OCI-LY7 (cell line): ENCODE results near the gene SPATA16. TPM values are rescaled to one million over a fixed set of nuclear protein-coding genes. Genes with fewer than 3 reads are reported as not detected.

Experiments
- BruUV-seq: library from RNA; stranded (reverse); fragments of 400-500 nt; replicated peaks from 2 replicates; lab custom pipeline; 2021; lab: Mats Ljungman, UMichigan
- CTCF ChIA-PET: fragments of 300-600 bp; sonication (Branson Sonifier 250); formaldehyde crosslinking; loops from one replicate; lab custom pipeline; 2022; ENCODE audit warnings: antibody characterized with exemption; ENCODE audit not compliant: unreplicated experiment; lab: Charles Lee
- POLR2A ChIA-PET: fragments of 300-600 bp; sonication (Branson Sonifier 250); formaldehyde crosslinking; loops from one replicate; lab custom pipeline; 2022; ENCODE audit warnings: antibody characterized with exemption; lab: Charles Lee
- DNase-seq: peaks from one replicate; pipeline ENCODE4 v3.0.0-alpha.2; 2015; ENCODE audit warnings: low spot score
- H2AFZ ChIP-seq: fragments of 200-600 bp; sonication (generic), shearing (Covaris generic); 2 replicates; pipeline ENCODE4 v1.6.1; 2014; ENCODE audit warnings: mild to moderate bottlenecking, antibody characterized with exemption, low read length, moderate library complexity
- H3K27ac ChIP-seq: fragments of 200-600 bp; sonication (generic); 2 replicates; pipeline ENCODE4 v1.5.1; 2014; ENCODE audit warnings: mixed run types, low read depth, mild to moderate bottlenecking, moderate library complexity, low read length, inconsistent platforms; ENCODE audit not compliant: poor library complexity, severe bottlenecking
- H3K36me3 ChIP-seq: fragments of 200-600 bp; sonication (generic); 2 replicates; pipeline ENCODE4 v1.6.1; 2014; ENCODE audit warnings: mild to moderate bottlenecking, antibody characterized with exemption, low read length, moderate library complexity, mixed read lengths; ENCODE audit not compliant: insufficient read depth
- H3K4me1 ChIP-seq: fragments of 200-600 bp; sonication (generic); 2 replicates; pipeline ENCODE4 v1.5.1; 2014; ENCODE audit warnings: mild to moderate bottlenecking, low read length; ENCODE audit not compliant: insufficient read depth, poor library complexity, severe bottlenecking
- H3K4me2 ChIP-seq: fragments of 200-600 bp; sonication (generic); 2 replicates; pipeline ENCODE4 v1.6.1; 2014; ENCODE audit warnings: mild to moderate bottlenecking, low read length
- H3K4me3 ChIP-seq: fragments of 200-600 bp; sonication (generic); 2 replicates; pipeline ENCODE4 v1.5.1; 2014; ENCODE audit warnings: mild to moderate bottlenecking, low read depth, low read length; ENCODE audit not compliant: poor library complexity, severe bottlenecking
- H3K79me2 ChIP-seq: fragments of 200-600 bp; sonication (generic); 2 replicates; pipeline ENCODE4 v1.6.1; 2016; ENCODE audit warnings: low read depth, mild to moderate bottlenecking, low read length, moderate library complexity, mixed read lengths; ENCODE audit not compliant: insufficient read depth
- H3K9me2 ChIP-seq: fragments of 200-600 bp; sonication (generic); 2 replicates; pipeline ENCODE4 v1.6.1; 2016; ENCODE audit warnings: mild to moderate bottlenecking, low read length, mixed read lengths; ENCODE audit not compliant: insufficient read depth
- H3K9me3 ChIP-seq: fragments of 200-600 bp; sonication (generic); 2 replicates; pipeline ENCODE4 v1.6.1; 2014; ENCODE audit warnings: mild to moderate bottlenecking, mixed run types, low read length, mixed read lengths
- H4K20me1 ChIP-seq: fragments of 200-600 bp; sonication (generic); 2 replicates; pipeline ENCODE4 v1.6.1; 2014; ENCODE audit warnings: mild to moderate bottlenecking, antibody characterized with exemption, low read length, moderate library complexity, mixed read lengths; ENCODE audit not compliant: insufficient read depth
- EZH2phosphoT487 ChIP-seq: fragments of 200-600 bp; sonication (generic); IDR thresholded peaks from 2 replicates; pipeline ENCODE4 v1.6.1; 2018; ENCODE audit warnings: low read depth, borderline replicate concordance, mild to moderate bottlenecking, mixed run types, antibody characterized with exemption, low read length, moderate library complexity, mixed read lengths
- intact Hi-C: fragments of 100-400 bp; cut with micrococcal nuclease; formaldehyde crosslinking; loops from one replicate; pipeline ENCODE4 v1.10.0; 2022; ENCODE audit not compliant: unreplicated experiment
- total RNA-seq, 2 experiments: library from RNA; depleted of rRNA in 1 of 2; stranded (reverse); fragments of >200 nt in 1 of 2; shearing (Covaris generic) in 1 of 2; gene quantifications; 2 replicates each; pipeline ENCODE4 v1.2.3, GENCODE V29; 2014 to 2022
- TF ChIP-seq, protein P1 (sequence below): fragments of 200-600 bp; sonication (generic); conservative IDR thresholded peaks from 2 replicates; pipeline ENCODE4 v1.5.1; 2014; ENCODE audit warnings: mild to moderate bottlenecking, antibody characterized with exemption, low read length, moderate library complexity, mixed read lengths

The SPATA16 gene
- total RNA-seq, 2 experiments from 2014 or later = not detected

DNA sequence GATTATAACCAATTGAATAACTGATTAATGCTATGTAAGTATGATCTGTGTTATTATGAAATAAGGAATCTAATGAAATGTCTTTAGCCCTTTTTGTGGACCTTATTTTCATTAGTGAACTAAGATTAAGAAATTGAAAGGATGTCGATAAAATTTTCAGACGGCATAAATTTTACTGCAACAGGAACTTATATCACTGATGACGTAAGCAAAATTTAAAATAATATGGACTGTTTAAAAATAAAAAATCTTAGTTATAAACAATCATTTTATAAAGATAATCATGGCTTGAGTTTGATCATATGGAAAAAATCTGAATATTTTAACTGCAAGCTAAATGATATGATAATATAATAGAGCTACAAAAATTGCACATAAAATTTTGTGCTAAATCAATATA is 112.7 kb downstream of the SPATA16 start:
- CTCF ChIA-PET = no interaction called here
- Histone ChIP-seq H3K79me2 (no peaks in the 10 kb centered on the region), H3K9me3 (no peaks in the 10 kb centered on the region), H4K20me1 (no peaks in the 10 kb centered on the region), H3K4me1 (no peaks in the 10 kb centered on the region), H2AFZ (no peak overlapping the region), H3K27ac (no peak overlapping the region), H3K4me2 (no peak overlapping the region), H3K4me3 (no peak overlapping the region), H3K36me3 (no peaks in the 10 kb centered on the region), H3K9me2 (no peaks in the 10 kb centered on the region)
- POLR2A ChIA-PET = interaction anchor here (0.7 kb wide), 1 partner anchor 143 kb away, joined by 3 read pairs; no protein-coding TSS in a partner anchor
- TF ChIP-seq, protein P1, sequence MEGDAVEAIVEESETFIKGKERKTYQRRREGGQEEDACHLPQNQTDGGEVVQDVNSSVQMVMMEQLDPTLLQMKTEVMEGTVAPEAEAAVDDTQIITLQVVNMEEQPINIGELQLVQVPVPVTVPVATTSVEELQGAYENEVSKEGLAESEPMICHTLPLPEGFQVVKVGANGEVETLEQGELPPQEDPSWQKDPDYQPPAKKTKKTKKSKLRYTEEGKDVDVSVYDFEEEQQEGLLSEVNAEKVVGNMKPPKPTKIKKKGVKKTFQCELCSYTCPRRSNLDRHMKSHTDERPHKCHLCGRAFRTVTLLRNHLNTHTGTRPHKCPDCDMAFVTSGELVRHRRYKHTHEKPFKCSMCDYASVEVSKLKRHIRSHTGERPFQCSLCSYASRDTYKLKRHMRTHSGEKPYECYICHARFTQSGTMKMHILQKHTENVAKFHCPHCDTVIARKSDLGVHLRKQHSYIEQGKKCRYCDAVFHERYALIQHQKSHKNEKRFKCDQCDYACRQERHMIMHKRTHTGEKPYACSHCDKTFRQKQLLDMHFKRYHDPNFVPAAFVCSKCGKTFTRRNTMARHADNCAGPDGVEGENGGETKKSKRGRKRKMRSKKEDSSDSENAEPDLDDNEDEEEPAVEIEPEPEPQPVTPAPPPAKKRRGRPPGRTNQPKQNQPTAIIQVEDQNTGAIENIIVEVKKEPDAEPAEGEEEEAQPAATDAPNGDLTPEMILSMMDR = no peak
- no peak for TF ChIP-seq EZH2phosphoT487
- DNase-seq = no peak
- intact Hi-C loops = no loop called here
- no TSS peak for BruUV-seq

DNA sequence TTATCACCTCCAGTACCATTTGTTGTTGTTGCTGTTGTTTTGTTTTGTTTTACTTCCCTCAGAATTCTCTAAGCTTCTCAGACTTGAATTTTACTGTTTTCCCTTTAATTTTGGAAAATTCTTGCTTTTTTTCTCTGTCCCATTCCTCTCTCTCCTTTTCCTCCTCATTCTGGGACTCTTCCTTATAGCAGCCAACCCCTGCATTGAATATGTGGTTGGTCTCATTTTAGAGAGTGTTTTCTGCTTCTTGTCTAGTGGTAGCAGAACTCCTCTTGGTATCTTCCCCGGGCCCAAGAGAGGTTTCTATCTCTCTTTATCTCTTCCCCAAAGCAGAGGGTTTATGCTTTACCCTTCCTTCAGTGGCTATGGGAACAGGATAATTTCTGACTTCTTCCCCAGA is 113.6 kb downstream of the SPATA16 start:
- no peaks in the 10 kb centered on the region for H3K9me2 ChIP-seq
- TF ChIP-seq, protein P1 = no peak
- TF ChIP-seq EZH2phosphoT487 = no peak
- DNase-seq = no peak
- BruUV-seq = no TSS peak
- no peaks in the 10 kb centered on the region for H3K9me3 ChIP-seq
- POLR2A ChIA-PET = interaction anchor here (0.6 kb wide), 1 partner anchor 160 kb away, joined by 4 read pairs; no protein-coding TSS in a partner anchor
- intact Hi-C loops = no loop called here
- H3K79me2 ChIP-seq = no peaks in the 10 kb centered on the region
- CTCF ChIA-PET = no interaction called here
- no peak overlapping the region for H3K4me3 ChIP-seq
- H3K4me2 ChIP-seq = no peak overlapping the region
- no peaks in the 10 kb centered on the region for H3K36me3 ChIP-seq
- no peak overlapping the region for H3K27ac ChIP-seq
- H3K4me1 ChIP-seq = no peaks in the 10 kb centered on the region
- no peak overlapping the region for H2AFZ ChIP-seq
- no peaks in the 10 kb centered on the region for H4K20me1 ChIP-seq

DNA sequence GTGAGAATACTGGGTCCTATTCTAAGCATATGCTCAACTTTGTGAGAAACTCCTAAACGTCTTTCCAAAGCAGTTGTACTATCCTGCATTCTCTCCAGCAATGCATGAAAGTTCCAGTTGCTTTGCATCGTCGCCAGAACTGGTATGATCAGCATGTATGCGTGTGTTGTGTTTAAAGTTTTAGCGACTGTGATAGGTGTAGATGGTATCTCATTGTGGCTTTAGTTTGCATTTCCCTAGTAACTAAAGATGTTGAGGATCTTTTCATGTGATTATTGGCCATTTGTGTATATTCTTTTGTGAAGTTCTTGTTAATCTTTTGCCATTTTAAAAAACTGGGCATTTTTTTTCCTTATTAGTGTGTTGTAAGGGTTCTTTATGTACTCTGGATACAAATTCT is 115.1 kb downstream of the SPATA16 start:
- Histone ChIP-seq H2AFZ (no peak overlapping the region), H3K79me2 (no peaks in the 10 kb centered on the region), H4K20me1 (no peaks in the 10 kb centered on the region), H3K4me3 (no peak overlapping the region), H3K27ac (no peak overlapping the region), H3K4me2 (no peak overlapping the region), H3K9me2 (no peaks in the 10 kb centered on the region), H3K4me1 (no peaks in the 10 kb centered on the region), H3K36me3 (no peaks in the 10 kb centered on the region), H3K9me3 (no peaks in the 10 kb centered on the region)
- no peak for DNase-seq
- BruUV-seq = no TSS peak
- intact Hi-C loops = no loop called here
- ChIA-PET CTCF (no interaction called here), POLR2A (no interaction called here)
- TF ChIP-seq EZH2phosphoT487 = no peak
- TF ChIP-seq, protein P1 = no peak
